Activated CD8-positive, alpha-beta memory T cell treated with anti-CD3 and anti-CD28 coated beads, Interleukin-2, amount 50 U/mL, for 1 hour (primary cell): ENCODE measurements around the gene FASTKD1.
"Not testable (repeated sequence)": the region's sequence is repeated elsewhere in the genome, so short reads cannot be mapped to it uniquely, and the experiment has no call there.

Experiments
- DNase-seq: peaks from one replicate; pipeline ENCODE4 v3.0.0-alpha.2; 2020; ENCODE audit errors: extremely low read depth

FASTKD1 gene

DNA sequence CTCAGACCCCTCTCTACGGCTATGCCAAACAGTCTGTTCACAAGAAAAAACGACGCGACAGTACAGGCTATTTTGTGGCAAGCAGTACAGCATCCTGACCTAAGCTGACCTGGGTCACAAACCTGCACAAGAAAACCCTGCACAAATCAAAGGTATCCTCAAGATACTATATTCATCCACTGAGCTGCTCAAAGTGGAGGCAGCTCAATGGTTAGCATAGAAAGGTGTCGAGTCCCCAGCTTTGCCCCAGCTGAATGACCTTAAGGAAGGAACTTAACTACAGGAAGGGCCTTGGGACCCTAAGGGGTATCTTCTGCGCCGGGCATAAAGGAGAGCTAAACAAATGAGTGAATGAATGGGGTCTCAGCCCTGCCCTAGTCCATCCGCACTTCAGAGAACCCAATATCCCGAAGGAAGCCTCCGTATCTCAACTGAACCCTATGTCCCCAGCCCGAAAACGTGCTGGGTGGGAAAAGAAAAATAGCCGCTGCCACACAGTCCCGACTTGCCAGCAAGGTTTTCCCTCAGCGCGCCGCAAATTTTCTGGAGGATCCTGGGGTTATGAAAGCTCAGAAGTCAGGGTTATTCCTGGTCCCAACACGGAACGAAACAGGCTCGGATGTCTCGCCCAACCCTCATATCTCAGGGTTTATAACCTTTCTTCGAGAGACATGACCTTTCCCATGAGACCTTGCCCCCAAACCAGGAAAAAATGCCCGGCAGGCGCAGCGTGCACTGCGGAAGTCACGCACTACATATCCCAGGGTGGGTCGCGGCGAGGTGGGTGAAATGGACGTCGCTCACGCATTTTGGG, at the start of gene FASTKD1:
Gene FASTKD1, minus strand, starts transcription at position 706 of the 814 bp plus-strand sequence. CDS start 1,836 bp downstream, outside the sequence.
- DNase-seq, result peak; percentile 66

DNA sequence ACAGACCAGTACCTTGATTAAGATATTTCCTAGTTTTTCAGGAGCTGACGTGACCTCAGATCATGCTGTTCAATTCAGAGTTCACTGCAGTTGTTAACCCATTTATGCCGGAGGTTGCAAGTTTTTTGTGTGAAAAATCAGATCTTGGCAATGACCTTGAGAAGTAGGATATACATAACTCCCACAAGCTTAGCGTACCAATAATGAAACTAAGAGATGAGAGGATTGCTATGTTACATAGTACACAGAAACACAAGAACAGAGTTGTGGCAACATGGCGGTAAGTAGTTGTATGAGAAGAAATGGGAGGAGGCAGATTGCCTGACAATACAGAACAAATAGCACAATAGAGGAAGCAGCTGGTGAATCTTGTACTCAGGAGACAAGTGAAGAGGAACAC, 49.6 kb upstream of the FASTKD1 start:
- no peak for DNase-seq

GRCh38 chr2:169620509-169620908, 46.8 kb upstream of the FASTKD1 start:
- no peak for DNase-seq

- no peak for DNase-seq
Measured at GRCh38 chr2:169619946-169620345, 46.3 kb upstream of the FASTKD1 start.

GRCh38 chr2:169615982-169616381, 42.3 kb upstream of the FASTKD1 start:
- DNase-seq, result not testable (repeated sequence)

GRCh38 chr2:169613876-169614275, 40.2 kb upstream of the FASTKD1 start:
- DNase-seq, result no peak

DNA sequence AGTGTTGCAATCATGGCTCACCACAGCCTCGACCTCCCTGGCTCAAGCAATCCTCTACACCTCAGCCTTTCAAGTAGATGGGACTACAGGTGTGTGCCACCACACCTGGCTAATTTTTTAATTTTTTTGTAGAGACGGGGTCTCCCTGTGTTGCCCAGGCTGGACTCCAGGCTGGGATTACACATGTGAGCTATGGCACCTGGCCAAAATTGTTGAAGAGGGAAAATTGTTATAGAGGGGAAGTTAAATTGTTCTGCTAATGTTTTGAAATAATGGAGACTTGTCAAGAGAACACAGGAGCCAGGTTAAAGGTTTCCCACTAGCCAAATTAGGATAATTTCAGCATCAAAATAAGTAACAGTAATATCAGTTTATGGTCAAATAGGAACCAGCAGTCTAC, 35.6 kb upstream of the FASTKD1 start:
- DNase-seq, result no peak

- no peak for DNase-seq
Measured at GRCh38 chr2:169599568-169599967, 25.9 kb upstream of the FASTKD1 start.

DNA sequence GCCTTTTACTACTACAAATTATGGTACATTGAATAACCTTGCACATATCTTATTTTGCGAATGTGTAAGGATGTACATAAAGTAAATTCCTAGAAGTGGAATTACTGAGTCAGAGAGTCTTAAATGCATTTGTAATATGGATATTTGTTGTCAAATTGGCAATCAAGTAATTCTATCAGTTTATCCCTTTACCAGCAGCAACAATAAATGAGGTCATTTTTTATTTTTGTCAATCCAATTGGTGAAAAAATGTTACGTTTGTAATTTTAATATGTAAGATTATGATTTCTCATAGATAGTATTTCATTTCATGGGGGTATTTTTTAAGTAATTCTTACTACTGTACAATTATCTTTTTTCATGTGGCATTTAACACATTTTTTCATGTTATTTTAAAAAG, 25.3 kb upstream of the FASTKD1 start:
- no peak for DNase-seq

GRCh38 chr2:169596546-169596945, 22.9 kb upstream of the FASTKD1 start:
- DNase-seq, result not testable (repeated sequence)

DNA sequence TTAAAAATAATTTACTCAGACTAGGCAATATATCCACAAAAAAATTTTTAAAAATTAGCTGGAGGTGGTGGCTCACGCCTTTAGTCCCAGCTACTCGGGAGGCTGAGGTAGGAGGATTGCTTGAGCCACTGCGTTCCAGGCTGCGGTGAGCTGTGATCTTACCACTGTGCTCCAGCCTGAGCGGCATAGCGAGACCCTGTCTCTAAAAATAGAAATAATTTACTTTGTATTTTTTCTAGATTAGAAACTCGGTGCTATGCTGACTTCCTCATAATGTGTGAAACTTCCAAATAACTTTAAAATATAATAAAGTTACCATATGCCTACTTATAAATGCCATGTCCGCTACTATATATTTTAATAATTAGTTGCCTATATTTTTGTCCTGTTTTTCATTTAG, 17.1 kb upstream of the FASTKD1 start:
- no peak for DNase-seq

DNA sequence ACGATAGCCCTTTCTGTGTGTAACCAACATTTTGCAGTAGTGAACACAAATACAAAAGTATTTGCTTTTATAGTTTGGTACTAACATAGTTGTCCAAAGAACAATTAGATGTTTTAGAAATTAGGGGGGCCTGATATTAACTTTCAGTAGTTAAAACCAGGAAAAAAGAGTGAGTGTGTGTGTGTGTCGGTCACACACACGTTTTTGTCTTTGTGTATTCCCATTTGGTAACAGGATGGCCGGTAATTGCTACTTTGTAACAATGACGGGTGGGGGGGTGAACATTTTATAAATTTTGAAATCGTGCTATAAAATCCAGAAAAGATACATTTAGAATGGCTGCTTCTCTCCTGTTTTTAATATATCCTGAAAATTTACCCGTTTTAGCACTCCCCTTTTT, 12.0 kb upstream of the FASTKD1 start:
- DNase-seq, result no peak

DNA sequence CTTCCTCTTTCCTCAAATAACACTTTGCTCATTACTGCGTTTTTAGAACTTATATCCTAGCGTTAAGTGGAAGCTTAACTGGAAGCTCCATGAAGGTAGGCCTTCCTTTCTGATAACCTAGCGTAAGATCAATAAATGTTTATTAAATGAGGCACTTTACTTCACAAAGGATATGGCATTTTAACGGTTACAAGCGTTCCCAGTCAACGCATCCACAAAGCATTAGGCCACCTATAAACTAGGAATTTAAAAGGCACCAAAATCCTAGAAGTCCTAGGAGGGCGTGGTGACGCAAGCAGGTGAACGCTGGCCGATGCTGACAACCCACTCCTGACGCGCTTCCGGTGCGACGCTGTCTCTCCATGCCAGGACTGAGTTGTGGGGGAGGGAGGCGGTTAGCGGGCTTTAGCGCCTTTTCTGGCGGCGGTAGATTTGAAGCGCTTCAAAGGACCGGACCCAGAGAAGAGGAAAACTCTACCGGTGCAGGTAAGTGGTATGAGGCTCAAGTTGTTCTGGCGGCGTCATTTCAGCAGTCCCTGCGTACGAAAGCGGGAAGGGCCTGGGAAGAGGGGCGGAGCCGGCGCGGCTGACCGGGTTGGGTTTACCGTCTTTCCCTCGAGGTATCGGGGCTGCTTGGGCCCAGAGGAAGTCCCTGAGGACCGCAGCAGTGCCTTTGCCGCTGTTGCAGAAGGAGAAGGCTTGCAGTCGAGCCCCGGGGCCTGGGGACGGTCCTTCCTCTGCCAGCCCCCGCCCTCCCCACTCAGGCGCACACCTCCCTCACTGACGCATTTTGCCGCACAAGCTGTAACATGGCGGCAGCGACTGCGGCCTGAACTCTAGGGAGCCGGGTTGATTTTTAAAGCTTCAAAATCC, 10.6 kb upstream of the FASTKD1 start, which contains the start of gene PPIG:
Gene PPIG, plus strand, starts transcription at position 347 of the 873 bp plus-strand sequence. CDS start 19,691 bp downstream, outside the sequence.
- peak; percentile 80 for DNase-seq

GRCh38 chr2:169583518-169583917, 9.9 kb upstream of the FASTKD1 start:
- no peak for DNase-seq

GRCh38 chr2:169582552-169583266, 9.0 kb upstream of the FASTKD1 start:
- not testable (repeated sequence) for DNase-seq

GRCh38 chr2:169579044-169579443, 5.4 kb upstream of the FASTKD1 start:
- DNase-seq, result no peak

GRCh38 chr2:169575264-169575663, 1.6 kb upstream of the FASTKD1 start:
- DNase-seq, result not testable (repeated sequence)

- not testable (repeated sequence) for DNase-seq
Measured at GRCh38 chr2:169574539-169574938, 874 bp upstream of the FASTKD1 start.

DNA sequence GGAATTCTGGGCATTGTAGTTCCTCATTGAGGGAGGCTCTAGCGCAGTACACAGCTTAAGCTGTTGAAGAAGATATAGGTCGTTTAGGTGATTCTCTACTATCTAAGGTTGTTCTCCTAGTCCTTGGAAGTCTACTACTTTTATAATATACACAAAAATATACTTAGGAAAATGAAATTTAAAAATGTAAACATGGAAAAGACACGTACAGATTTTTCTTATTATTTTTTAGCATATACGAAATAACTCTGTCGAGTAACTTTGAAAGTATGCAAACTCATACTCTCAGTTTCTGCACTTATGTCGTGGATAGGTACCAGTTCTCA, 272 bp upstream of the FASTKD1 start:
- no peak for DNase-seq

DNA sequence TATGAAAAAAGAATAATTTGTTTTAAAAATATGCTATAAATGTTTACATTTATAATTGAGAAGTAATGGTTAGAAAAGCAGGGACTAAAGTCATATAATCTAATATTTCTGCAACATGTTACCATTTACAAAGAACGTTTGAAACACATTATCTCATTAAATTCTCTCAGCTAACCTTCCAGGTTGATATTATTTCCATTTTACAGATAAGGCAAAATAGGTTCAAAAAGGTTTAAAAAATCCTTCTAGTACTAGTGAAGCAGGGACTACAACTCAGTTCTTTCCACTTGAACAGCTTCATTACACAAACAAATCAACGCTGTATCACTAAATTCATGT, 875 bp downstream of the FASTKD1 start:
- no peak for DNase-seq

DNA sequence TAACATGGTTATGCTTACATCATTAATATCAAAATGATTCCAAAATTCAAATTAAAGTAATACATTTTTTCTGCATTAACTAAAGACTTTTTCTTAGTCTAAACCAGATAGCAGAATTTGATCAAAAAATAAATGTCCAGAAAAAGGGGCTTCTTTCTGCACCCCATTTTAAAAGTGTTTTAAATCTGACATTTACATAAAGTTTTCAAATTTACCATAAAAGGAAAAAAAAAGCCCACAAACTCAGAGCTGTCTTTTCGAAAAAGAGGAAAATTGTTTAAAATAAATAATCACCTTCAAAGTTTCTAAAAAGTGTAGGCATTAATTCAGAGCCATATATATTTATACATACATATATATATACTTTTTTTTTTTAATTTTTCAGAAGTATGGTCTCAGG, 1.5 kb downstream of the FASTKD1 start:
- DNase-seq, result no peak

GRCh38 chr2:169571571-169571970, 2.1 kb downstream of the FASTKD1 start:
- no peak for DNase-seq
